ENCODE data around the gene OSBPL7.

OSBPL7 gene

DNA sequence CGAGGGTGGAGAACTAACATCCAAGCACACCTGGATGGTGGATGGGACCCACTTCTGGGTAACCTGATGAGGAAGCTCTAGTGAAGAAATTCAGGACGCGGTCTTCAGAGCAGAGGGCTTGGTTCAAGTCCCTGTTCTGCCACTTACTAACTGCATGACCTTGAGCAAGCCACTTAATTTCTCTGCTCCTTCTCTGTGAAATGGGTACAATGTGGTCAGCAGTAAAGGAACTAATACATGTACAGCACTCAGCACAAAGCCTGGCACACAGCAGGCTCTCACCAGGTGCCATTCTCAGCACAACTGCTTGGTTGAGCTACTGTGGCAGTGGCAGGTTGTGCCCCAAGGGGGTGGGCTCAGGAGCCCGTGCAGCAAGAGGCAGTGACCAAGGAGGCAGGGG is 1.9 kb upstream of the OSBPL7 start:
- no peak for DNase-seq (ENCODE audit: low spot score)

DNA sequence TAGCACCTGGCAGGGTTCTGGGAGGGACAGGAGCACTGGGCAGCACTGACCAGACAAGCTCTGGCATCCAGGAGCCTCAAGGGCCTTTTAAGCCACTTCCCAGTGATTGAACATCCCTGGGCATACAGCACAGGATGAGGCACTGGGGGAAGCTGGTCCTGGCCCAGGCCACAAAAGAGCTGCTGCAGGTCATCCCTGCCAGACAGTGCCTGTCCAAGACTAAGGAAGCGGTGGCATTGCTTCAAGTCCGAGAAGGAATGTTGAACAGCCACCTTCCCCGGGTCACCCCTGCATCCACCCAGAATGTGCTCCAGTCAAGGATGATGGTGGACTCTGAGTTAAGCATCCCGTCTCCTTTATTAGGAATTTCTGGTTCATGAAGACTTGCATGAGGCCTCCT is 1.2 kb upstream of the OSBPL7 start:
- DNase-seq (ENCODE audit: low spot score), result no peak

DNA sequence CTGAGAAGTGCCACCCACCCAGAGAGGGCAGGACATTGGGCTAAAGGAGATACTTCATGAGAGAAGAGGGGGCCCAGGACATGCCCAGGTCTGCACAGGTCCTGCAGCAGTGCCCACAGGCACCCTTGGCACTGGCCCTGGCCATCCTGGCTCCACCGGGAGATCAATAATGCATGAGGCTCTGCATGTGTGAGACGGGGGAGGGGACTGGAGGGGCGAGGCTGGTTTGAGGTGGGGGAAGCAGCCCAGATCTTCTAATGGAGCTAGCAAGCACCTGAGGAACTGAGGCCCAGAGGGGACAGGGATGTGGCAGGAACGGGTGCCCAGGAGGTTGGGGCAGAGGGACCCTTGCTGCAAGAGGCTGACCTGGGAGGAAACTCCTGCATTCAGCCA is 567 bp downstream of the OSBPL7 start:
- DNase-seq (ENCODE audit: low spot score), result no peak

DNA sequence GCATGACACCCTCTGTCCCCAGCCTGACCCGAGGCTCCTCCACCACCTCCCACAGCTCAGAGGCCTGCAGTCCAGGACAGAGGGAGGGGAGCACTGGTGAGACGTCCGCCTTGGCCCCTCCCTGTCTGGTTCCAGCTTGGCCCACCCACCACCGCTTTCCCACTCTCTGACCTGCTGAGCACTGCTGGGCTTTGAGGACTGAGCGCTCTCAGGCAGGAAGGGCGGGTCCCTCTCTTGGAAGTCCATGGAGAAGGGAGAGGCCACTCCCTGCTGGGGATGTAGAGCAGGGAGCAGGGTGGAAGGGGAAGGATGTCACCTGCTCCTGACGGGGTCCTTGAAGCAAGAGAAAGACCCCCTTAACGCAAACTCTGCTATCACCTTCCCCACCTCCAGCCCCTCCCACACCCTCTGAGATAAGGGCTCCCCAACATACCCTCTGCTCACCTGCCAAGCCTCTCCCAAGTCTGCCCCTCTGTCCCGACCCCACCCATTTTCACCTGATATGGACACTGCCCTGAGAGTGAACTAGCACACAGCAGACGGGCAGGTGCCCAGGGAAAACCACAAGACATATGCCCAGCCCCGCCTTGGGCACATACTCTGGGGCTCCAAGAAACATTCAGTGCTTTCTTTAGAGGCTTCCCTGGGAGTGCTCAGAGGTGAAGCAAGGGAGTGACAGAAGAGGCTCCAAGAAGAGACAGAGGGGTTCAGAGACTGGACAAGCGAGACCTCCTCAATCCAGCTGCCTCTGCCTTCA is 1.4 kb downstream of the OSBPL7 start:
- no peak for DNase-seq (ENCODE audit: low spot score)

DNA sequence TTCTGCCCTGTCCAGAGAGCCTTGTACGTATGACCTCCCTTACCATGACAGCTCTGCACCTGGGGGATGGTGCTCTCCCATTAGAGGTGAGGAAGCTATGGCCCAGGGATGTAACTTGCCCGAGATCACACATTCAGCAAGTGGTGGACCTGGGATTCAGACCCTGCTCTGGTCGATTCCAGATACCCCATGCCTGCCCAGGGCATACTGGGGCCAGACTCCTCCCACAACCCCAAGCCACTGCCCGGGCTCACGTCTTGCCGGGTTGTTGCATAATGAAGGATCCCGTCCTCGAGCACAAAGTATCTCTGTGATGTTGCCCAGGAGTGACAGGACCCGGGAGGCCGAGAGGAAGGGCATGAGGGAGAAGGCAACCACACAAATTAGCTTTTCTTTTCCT is 2.1 kb downstream of the OSBPL7 start:
- no peak for DNase-seq (ENCODE audit: low spot score)

DNA sequence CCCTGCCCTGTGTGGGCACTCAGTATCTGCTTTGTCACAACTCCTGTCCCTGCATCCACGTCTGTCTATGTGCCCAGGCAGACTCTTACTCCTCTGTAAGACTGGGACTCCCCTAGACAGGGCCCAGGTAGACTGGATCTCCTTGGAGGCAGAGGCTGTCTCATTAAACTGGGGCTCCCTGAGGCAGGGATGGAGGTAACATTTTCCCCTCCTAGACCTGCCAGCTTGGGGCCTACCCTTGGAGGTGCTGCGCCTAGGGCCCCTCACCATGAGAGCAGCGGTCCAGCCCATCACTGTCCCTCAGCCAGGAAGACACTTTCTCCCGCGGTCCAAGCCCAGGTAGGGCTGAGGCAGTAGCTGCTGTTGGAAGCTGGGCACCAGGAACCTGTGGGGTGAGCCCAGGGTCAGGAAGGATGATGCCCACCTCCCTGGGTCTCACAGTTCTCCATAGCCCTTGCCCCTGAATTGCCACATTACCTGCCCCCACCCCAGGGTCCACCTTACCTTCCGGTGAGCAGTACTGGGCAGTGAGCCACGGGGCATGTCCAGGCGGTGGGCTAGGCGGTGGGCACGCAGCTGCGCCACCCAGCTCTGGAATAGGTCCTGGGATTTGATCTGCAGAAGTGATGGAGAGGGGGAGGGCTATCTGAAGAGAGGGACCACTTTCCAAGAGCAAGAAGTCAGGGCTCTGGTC is 3.4 kb downstream of the OSBPL7 start:
- DNase-seq (ENCODE audit: low spot score), result no peak

DNA sequence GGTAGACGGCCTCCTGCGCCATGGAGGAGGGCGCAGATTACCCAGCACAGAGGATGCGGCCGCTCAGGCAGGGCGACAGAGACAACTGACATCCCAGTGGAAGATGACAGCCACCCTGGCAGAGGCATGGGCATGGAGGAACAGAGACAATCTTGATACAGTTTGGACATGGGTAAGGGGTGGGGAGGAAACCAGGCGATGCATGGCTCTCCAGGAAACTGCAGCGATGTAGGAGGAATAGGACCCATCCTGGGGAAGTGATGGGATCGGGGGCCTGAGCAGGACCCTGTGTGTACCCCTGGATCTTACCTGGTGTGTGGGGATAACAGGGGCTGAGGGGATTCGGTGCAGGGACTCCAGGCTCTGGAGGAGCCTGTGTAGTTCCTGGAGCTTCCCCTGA is 4.6 kb downstream of the OSBPL7 start:
- DNase-seq (ENCODE audit: low spot score), result no peak

DNA sequence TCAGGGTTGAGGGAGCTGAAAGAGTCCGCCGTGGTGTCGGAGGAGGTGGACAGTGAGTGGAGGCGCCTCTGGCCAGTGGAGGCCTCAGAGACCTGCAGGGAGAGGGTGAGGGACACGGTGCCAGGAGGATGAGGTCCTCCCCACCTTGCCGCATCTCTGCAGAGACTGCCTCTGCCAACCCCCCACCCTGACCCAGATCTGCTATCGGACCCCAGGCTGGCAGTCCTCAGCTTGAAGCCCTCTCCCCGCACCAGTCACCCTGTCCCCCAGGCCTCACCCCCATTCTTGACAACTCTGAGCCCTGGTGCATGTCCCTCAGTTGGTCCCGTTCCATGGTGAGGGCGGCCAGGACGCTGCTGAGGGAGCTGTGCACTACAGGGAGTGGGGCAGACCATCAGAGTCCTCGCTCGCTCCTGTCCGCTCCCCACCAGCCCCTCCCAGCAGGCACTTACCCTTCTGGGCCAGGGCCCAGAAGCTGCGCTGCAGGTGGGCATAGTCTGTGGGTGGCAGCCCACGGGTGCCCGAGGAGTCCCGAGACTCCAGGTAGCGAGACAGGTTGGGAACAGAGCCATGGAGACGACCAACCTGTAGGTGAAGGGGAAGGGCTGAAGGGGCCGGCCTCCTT is 5.4 kb downstream of the OSBPL7 start:
- DNase-seq (ENCODE audit: low spot score), result no peak

DNA sequence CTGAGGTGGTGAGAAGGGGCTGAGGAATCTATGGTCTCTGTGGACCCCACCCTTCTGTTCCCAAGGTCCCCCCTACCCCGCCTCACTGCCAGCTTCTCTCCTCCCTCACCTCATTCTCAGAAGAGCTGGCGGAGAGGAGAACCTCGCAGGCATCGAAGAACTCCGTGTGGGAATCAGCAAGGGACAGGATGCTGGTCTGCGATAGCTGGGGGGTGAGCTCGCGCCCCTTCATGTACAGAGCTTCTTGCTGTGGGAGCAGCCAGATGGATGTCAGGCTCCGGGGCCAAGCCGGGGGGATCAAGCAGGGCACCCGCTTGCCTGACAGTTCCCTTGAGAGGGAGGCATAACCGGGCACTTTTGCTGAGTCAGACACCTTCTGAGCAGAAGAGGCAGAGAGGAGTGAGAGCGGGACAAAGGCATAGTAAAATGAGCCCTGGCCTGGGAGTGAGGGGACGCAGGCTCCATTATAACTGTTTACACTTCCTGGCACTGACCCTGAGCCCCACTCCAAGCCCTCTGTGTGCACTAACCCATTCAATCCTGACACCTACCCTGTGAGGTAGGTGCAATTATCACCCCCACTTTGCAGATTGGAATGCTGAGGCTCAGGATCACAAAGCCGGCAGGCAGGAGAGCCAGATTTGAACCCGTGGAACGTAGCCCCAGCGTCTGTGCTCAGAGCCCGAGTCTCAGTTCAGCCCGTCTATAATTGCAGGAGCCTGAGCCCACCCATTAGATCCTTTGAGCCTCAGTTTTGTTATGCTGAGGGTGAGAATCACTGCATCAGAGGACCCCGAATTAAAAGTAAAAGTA is 6.3 kb downstream of the OSBPL7 start:
- no peak for DNase-seq (ENCODE audit: low spot score)

DNA sequence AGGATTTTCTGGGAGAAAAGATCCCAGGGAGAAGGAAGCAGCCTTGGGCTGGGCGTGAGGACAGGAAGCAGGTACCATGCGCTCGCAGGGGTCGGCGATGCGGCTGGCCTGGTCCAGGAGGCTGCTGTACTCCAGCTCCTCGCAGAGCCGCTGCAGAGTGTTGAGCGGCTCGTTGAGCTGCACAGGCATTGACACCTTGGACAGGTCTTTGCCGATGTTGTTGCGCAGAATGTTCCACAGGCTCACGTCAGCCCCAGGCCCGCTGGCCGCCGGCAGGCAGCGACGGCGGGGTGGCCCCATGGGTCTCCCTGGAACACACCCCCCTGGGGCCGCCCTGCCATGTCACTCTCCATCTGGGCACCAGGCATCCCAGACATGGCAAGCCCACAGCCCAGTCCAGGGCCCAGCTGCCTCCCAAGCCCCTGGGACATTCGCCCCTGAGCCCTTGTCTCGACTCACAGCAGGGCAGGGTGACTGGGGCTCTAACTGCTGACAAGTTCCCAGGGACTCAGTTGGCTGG is 8.0 kb downstream of the OSBPL7 start:
- DNase-seq (ENCODE audit: low spot score), result no peak

DNA sequence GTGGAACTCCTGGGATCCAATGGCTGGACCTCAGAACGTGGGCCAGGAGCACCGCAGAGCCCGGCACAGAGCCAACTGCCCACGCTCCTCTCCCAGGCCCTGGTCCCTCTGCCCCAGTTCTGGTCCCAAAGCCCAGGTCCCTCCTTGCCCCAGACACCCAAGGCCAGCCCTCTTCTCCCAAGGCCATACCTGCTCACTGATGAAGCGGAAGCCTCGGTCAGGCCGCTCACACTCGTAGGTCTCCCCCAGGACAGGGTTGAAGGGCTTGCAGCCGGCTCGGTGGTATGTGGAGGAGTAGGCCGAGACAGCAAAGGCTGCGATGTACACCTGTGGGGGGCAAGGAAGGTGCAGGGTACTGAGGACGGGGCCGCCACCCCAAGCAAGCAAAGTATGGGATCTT is 8.5 kb downstream of the OSBPL7 start:
- no peak for DNase-seq (ENCODE audit: low spot score)

DNA sequence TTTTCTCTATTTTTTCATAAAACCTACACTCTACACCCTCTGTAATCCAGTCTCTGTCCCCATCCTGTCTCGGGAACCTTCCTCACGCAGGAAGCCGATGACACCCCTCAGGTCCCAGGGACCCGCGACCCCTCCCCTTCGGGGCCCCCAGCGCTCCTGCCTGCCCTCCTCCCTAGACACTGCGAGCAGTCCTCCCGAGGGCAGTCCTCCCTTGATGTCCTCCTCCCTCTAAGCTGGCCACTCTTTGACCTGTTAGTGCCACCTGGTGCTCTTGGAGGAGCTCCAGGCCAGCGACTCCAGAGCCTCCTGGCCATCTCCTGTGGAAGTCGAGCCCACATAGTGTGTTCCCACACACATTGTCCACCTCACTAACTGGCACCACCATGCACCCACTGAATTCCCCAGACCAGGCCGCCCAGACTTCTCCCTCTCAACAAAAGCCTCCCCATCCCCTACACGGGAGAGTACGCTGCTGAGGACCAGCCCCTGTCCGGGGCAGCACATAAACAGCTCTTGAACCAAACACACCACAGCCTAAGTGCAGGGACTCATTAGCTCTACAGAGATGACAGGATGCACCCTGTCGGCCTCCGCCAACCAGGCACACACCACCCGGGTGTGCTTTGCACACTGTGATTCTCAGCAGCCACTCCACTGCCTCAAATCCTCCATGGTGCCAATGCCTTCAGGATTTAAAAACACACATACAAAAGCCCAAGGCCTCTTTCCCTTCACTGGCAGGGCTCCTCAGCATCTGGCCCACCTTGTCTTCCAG is 9.3 kb downstream of the OSBPL7 start:
- no peak for DNase-seq (ENCODE audit: low spot score)

DNA sequence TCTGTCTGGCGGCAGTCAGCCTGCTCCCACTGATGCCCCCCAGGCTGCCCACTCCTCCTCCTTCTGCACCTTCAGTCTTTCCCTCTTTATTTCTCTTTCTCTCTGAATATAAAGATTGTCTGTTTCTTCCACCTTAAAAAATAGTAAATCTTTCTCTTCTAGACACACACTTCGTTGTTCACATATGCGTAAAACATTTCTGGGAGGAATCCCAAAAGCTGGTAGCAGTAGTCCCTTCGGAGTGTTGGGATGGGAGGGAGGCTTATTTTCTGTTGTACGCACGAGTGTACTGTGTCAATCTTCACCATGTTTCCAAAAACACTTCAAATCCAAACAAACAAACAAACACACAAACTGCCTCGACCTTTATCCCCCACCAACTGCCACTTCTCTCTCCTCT is 9.9 kb downstream of the OSBPL7 start:
- no peak for DNase-seq (ENCODE audit: low spot score)

DNA sequence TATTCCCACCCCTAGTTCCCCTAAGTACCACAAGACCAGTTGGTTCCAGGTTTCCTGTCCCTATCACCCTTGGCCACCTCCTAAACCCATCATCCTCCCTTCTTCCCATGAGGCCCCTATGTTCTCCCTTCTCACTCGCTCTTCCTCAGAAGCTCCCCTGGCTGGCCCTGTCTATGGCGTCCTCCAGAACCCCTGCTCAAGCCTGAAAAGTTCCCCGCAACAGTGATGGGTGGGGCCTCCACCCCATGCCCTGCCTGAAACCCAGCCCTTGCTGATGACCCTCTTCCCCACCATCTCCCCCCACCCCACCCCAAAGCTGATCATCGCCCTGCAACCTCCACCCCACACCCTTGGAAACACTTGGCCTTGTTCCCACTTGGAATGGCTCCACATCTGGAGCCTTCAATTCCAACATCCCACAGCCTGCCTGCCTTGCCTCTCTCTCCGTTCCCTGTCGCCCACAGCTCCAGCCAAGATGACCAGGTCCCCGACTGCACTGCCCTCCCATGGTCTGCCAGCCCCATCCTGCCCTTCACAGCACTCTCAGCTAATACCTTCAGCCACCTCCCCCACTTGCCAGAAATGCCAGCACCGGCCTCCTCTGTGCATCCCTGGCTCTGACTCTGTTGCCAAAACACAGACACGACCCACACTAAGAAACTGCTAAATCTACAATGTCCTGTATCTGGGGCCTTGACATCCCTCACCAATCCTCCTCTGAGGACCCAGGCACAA is 10.5 kb downstream of the OSBPL7 start:
- DNase-seq (ENCODE audit: low spot score), result no peak

DNA sequence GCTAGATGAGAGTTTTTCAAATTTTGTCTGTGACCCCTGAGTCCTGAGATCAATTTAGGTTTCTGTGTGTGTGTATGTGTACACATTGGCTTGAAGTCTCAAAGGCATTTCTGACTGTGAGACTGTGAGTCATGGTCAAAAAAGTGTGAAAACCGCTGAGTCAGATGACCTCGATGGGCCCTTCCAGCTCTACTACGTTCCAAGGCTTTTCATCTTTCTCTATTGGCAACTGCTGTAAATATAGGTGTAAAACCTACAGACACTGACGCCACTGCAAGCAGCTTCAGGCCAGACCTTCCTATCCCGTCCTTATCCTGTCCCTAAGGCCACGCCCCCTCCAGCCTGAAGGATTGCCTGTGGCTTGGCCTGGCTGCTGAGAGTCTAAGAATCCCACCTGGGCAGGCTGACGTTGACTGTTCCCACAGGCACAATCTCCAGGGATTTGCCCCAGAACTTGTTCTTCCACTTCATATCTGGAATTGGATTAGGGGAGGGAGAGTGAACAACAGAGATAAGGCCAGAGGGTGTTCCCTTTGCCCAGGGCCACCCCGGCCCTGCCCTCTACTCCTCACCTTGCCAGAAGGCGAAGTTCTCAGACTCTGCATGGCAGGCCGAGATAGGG is 11.3 kb downstream of the OSBPL7 start:
- DNase-seq (ENCODE audit: low spot score), result no peak

DNA sequence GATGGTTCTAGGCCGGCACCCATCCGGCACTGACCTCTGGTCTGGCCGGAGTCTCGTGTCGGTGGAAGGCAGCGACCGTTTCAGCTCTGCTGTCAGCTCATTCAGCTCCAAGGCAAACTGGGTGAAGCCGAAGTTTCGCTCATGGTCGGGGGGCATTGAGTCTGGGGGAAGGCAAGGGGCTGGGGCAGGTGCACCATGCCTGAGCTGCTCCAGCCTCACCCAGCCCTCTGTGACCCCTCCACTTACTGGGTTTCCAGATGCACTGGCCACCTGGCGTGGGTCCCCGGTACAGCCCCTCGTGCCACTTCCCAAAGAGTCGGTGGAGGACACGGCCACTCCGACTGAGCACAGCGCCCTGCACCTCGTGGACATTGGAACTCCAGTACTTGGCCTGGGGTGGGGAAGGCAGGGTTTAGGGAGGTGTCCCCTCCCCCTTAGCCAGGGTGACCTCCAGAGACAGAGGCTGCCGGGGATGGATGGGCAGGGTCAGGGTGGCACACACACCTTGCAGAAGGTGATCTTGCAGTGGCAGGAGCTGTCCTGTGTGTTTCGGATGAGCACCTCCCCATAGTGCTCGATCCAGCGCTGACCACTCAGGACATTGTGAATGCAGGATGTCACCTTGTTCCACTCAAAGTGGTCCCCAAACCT is 12.6 kb downstream of the OSBPL7 start:
- no peak for DNase-seq (ENCODE audit: low spot score)

DNA sequence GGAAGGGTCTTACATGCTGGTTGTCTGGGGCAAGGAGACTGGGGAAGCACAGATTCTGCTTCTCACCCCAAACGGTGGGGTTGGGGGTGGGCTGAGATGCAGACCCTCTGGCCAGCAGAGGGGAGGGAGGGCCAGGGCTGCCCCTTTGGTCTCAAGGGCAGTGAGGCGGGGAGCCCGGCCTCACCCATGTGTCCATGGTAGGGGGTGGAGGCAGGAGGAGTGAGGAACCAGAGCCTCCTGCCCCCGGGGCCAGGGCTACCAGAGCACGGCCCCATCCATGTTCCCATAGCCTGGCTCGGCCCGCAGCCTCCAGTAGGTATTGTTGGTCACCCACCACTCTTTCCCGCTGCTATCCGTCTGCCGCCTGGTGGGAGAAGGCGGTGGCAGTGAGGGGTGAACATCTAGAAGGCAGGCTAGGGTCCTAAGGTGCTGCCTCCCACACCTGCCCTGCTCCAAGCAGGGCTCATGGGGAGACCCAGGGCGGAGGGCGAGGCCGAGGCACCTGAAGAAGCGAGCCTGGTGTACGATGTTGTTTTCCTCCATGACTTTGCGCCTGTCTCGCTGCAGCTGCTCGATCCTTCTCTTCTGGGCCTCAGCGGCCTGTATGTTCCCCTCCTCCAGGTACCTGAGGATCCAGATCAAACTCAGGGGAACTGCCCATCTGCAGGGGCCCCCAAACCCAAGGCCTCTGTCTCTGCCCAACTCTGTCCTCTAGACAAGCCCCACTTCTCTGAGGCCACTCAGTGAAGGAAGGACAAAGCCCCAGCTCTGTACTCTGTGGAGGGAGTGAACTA is 13.4 kb downstream of the OSBPL7 start:
- no peak for DNase-seq (ENCODE audit: low spot score)

DNA sequence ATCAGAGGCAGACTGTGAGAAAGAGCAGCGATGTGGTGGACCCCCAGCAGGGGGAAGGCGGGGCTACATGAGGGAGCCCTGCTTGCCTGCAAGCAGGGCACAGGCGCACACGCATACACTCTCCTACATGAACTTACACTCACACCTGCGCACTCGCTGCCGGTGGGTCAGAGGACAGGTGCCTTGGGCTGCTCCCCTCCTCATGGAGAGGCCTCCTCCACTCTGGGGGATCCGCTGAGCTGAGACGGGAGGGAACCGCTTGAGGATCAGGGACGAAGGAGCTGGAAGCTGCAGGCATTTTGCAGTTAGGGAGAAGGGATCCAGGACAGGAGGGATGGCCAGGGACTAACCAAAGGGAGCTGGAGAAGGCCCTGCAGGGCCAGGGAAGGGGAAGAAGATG is 14.2 kb downstream of the OSBPL7 start:
- DNase-seq (ENCODE audit: low spot score), result no peak

DNA sequence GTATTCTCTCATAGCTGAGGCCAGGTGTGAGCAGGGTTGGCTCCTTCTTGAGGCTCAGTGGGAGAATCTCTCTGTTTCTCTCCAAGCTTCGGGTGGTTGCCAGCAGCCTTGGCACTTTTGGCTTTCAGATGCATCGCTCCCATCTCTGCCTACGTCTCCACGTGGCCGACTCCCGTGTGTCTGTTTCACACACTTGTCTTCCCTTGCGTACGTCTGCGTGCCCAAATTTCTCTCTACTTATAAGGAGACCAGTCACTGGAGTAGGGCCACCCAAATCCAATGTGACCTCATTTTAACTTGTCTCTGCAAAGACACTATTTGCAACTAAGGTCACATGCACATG is 14.7 kb downstream of the OSBPL7 start:
- DNase-seq (ENCODE audit: low spot score), result no peak
